Panc1 (cell line): ENCODE results near the gene CBL. TPM values are rescaled to one million over a fixed set of nuclear protein-coding genes. Genes with fewer than 3 reads are reported as not detected.

Experiments
- ATAC-seq: fragments of 200-7000 bp; cut with Tn5 transposase; 2 replicates; pipeline ENCODE4 v1.9.1; 2020; ENCODE audit warnings: mild to moderate bottlenecking, moderate library complexity
- BruUV-seq: library from RNA; stranded (reverse); fragments of 400-500 nt; replicated peaks from 2 replicates; lab custom pipeline; 2021; lab: Mats Ljungman, UMichigan
- CTCF ChIA-PET: fragments of 300-600 bp; sonication (Branson Sonifier 250); formaldehyde crosslinking; loops from one replicate; lab custom pipeline; 2022; ENCODE audit warnings: antibody characterized with exemption; lab: Charles Lee
- POLR2A ChIA-PET: fragments of 300-600 bp; sonication (Branson Sonifier 250); formaldehyde crosslinking; loops from one replicate; lab custom pipeline; 2022; ENCODE audit warnings: antibody characterized with exemption; lab: Charles Lee
- DNase-seq: peaks from one replicate; pipeline ENCODE4 v3.0.0-alpha.2; 2010; ENCODE audit warnings: low read depth, low spot score
- H3K27ac ChIP-seq: 2 replicates; pipeline ENCODE4 v1.5.1; 2011; ENCODE audit warnings: mild to moderate bottlenecking, low read length, inconsistent platforms
- H3K27me3 ChIP-seq: fragments of 200-500 bp; sonication (Bioruptor generic); 2 replicates; pipeline ENCODE4 v1.6.0; 2014; ENCODE audit warnings: low read length, inconsistent platforms; ENCODE audit not compliant: control insufficient read depth, insufficient read depth
- H3K36me3 ChIP-seq: fragments of 200-500 bp; sonication (Bioruptor generic); 2 replicates; pipeline ENCODE4 v1.5.1; 2014; ENCODE audit warnings: inconsistent platforms, mild to moderate bottlenecking, low read length, moderate library complexity; ENCODE audit not compliant: control insufficient read depth, insufficient read depth
- H3K4me1 ChIP-seq: 2 replicates; pipeline ENCODE4 v1.5.1; 2011; ENCODE audit warnings: inconsistent platforms, mild to moderate bottlenecking, low read length, moderate library complexity; ENCODE audit not compliant: control insufficient read depth, insufficient read depth
- H3K4me3 ChIP-seq, 2 experiments: 2 replicates each; pipeline ENCODE4 v1.5.1; 2011 to 2012; ENCODE audit warnings: low read depth in 2 of 2, low read length in 2 of 2, mild to moderate bottlenecking in 2 of 2, inconsistent platforms in 1 of 2, moderate library complexity in 1 of 2
- H3K9me3 ChIP-seq: fragments of 200-500 bp; sonication (Bioruptor generic); 2 replicates; pipeline ENCODE4 v1.5.1; 2014; ENCODE audit warnings: low read depth, mild to moderate bottlenecking, inconsistent platforms, low read length, moderate library complexity; ENCODE audit not compliant: control insufficient read depth, insufficient read depth
- SIN3A ChIP-seq: IDR thresholded peaks from 2 replicates; pipeline ENCODE4 v1.6.1; 2012; ENCODE audit warnings: low read depth, mild to moderate bottlenecking, low read length, moderate library complexity, borderline replicate concordance; ENCODE audit not compliant: insufficient read depth
- in situ Hi-C: cut with HindIII; loops from 2 replicates; pipeline ENCODE4 v1.10.0; 2016; ENCODE audit warnings: low sequenced_read_pairs, low pct_unique_long_range_greater_than_20kb
- intact Hi-C: fragments of 100-400 bp; cut with micrococcal nuclease; formaldehyde crosslinking; loops from one replicate; pipeline ENCODE4 v1.10.0; 2022; ENCODE audit not compliant: unreplicated experiment
- microRNA-seq: library from miRNA; unstranded; fragments of <30 nt; microRNA quantifications from one replicate; pipeline ENCODE4 v1.1.0, GENCODE V29; 2020; ENCODE audit not compliant: unreplicated experiment
- total RNA-seq: library from RNA; stranded (reverse); gene quantifications from one replicate; pipeline ENCODE4 v1.2.1, GENCODE V29; 2021; ENCODE audit not compliant: unreplicated experiment

Gene CBL
- total RNA-seq, 1 experiment from 2014 or later, result 69.9 TPM

GRCh38 chr11:119357074-119357473, 150.9 kb downstream of the CBL start:
- no peak for ATAC-seq
- intact Hi-C loops (no loop called here), in situ Hi-C loops (no loop called here)
- peaks cover 18% of the 10 kb centered on the region for H3K4me1 ChIP-seq
- no peak overlapping the region for H3K27ac ChIP-seq
- no peaks in the 10 kb centered on the region for H3K27me3 ChIP-seq
- CTCF ChIA-PET, result interaction anchor here (0.5 to 1.2 kb wide), 3 partner anchors 14 to 31 kb away, joined by 4 to 7 read pairs (median 4); no protein-coding TSS in a partner anchor
- no peaks in the 10 kb centered on the region for H3K9me3 ChIP-seq
- BruUV-seq, result no TSS peak
- no peak for DNase-seq
- TF ChIP-seq SIN3A, result no peak
- no peaks in the 10 kb centered on the region for H3K36me3 ChIP-seq
- H3K4me3 ChIP-seq, result no peak overlapping the region
- POLR2A ChIA-PET, result no interaction called here

Small RNAs within 50 kb of the gene (microRNA-seq; reads per million reads assigned to microRNA genes)
- not detected for gene MIR6756

Other genes starting within 250 kb of the CBL start
- gene FOXR1, start 234.6 kb upstream of the CBL start, total RNA-seq, result not detected
- gene CENATAC, start 208.2 kb upstream of the CBL start, total RNA-seq, result 45.4 TPM
- 1,083 TPM for gene RPS25, start 188.0 kb upstream of the CBL start, total RNA-seq
- 78.9 TPM for gene TRAPPC4, start 187.6 kb upstream of the CBL start, total RNA-seq
- gene SLC37A4, start 175.5 kb upstream of the CBL start, total RNA-seq, result 33.2 TPM
- 268 TPM for gene HYOU1, start 149.1 kb upstream of the CBL start, total RNA-seq
- gene VPS11, start 138.5 kb upstream of the CBL start, total RNA-seq, result 28.2 TPM
- 61.6 TPM for gene HMBS, start 121.5 kb upstream of the CBL start, total RNA-seq
- gene DPAGT1, start 104.5 kb upstream of the CBL start, total RNA-seq, result 72.1 TPM
- 10.1 TPM for gene C2CD2L, start 99.0 kb upstream of the CBL start, total RNA-seq
- gene HINFP, start 84.8 kb upstream of the CBL start, total RNA-seq, result 52.7 TPM
- 0.39 TPM for gene ABCG4, start 57.3 kb upstream of the CBL start, total RNA-seq
- gene NLRX1, start 37.6 kb upstream of the CBL start, total RNA-seq, result 25.2 TPM
- gene NHERF4, start 20.9 kb upstream of the CBL start, total RNA-seq, result 0.23 TPM
- gene MCAM, start 110.8 kb downstream of the CBL start, total RNA-seq, result 27.2 TPM
- gene RNF26, start 128.2 kb downstream of the CBL start, total RNA-seq, result 69.0 TPM
- not detected for gene C1QTNF5, start 134.5 kb downstream of the CBL start, total RNA-seq
- not detected for gene MFRP, start 140.4 kb downstream of the CBL start, total RNA-seq
- 3.1 TPM for gene USP2, start 175.4 kb downstream of the CBL start, total RNA-seq
- 13.7 TPM for gene THY1, start 216.8 kb downstream of the CBL start, total RNA-seq